Suprapubic skin (tissue), 3 donors: ENCODE measurements around the gene OR10D3.

Source experiments
- CTCF ChIP-seq, 2 donors: fragments of 200-600 bp in 1 of 2; fragments of 450-650 bp in 1 of 2; sonication (generic) in 1 of 2; IDR thresholded peaks; one replicate each; pipeline ENCODE4 v1.5.1; 2016 to 2019; ENCODE audit warnings: antibody characterized with exemption in 2 of 2, mild to moderate bottlenecking in 1 of 2, moderate library complexity in 1 of 2
- POLR2AphosphoS5 ChIP-seq, 3 donors: sonication (generic); formaldehyde crosslinking; IDR thresholded peaks; one replicate each; pipeline ENCODE4 v1.6.1; 2017; ENCODE audit warnings: antibody characterized with exemption in 3 of 3

GRCh38 chr11:124167826-124168231 is 15.3 kb upstream of the OR10D3 start:
- no peak for TF ChIP-seq CTCF (IDR thresholded peaks at IDR 0.05)
- TF ChIP-seq POLR2AphosphoS5 (IDR thresholded peaks at IDR 0.05): no peak
